OCI-M2 (cell line): ENCODE data around the gene MVB12B.
"Not testable (repeated sequence)": the region's sequence is repeated elsewhere in the genome, so short reads cannot be mapped to it uniquely, and the experiment has no call there.

Experiments
- DNase-seq: peaks from one replicate; lab custom pipeline; 2025; ENCODE audit not compliant: unreplicated experiment; lab: John Stamatoyannopoulos, UW

The MVB12B gene

GRCh38 chr9:126326228-126327005 is at the start of gene MVB12B:
Gene MVB12B, plus strand, starts transcription at chr9:126326829. Its CDS starts 101 bp downstream, at chr9:126326930.
- DNase-seq, result no peak

DNA sequence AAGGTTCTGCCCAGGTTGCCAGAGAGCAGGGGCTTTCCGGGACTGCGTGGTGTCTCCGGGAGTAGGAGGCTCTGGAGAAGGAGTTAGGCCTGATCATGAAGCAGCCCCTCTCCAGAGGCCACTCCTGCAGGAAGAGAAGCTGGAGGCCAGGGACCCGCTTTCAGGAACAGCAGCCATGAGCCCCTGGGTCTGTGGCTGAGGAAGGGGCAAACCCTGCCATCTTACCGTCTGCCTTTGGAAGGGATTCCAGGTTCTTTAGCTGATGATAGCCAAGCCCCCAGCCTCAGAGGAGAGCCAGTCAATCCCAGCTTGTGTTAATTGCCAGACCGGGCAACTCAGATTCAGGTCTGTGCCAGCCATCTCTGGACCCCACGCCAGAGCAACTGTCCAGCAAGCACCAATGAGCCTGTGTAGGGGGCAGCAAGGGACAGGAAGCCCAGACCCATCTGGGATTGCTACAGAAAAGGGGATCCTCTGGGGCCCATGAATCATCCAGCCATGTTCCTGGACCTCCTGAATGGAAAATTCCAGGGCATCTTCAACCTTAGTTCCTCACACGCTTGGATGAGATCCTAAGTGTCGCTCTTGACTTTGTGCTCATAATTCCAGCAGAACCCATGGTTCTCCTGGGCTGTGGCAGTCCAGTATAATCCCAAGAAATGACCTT is 42.7 kb upstream of the MVB12B start:
- DNase-seq, result no peak

DNA sequence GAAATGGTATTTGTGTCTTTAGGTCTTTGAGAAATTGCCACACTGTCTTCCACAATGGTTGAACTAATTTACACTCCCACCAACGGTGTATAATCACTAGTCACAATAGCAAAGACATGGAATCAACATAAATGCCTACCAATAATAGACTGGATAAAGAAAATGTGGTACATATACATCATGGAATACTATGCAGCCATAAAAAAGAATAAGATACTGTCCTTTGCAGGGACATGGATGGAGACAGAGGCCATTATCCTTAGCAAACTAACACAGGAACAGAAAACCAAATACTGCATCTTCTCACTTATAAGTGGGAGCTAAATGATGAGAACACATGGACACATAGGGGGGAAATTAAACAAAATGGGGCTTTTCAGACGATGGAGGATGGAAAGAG is 41.0 kb upstream of the MVB12B start:
- DNase-seq, result not testable (repeated sequence)

- DNase-seq, result no peak
Measured at GRCh38 chr9:126287166-126287866, 39.3 kb upstream of the MVB12B start.

DNA sequence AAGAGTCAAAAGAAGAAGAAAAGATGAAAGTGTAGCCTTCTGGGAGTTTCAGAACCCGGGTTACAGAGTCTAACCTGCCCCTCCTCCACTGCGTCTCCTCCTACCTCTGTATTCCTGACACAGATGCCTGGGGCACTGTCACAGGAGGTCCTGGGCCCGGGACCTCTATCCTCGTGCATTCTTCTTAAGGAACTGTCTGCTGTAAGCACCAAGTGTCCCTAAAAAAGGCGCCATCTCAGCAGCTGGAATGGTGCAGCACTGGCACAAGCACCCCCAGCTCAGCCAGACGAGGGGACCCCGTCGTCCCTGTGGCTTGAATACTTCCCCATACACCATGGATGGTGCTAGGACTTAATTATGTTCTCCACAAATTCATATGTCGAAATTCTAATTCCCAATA is 35.8 kb upstream of the MVB12B start:
- DNase-seq, result no peak

- no peak for DNase-seq
Measured at GRCh38 chr9:126291925-126292324, 34.7 kb upstream of the MVB12B start.

DNA sequence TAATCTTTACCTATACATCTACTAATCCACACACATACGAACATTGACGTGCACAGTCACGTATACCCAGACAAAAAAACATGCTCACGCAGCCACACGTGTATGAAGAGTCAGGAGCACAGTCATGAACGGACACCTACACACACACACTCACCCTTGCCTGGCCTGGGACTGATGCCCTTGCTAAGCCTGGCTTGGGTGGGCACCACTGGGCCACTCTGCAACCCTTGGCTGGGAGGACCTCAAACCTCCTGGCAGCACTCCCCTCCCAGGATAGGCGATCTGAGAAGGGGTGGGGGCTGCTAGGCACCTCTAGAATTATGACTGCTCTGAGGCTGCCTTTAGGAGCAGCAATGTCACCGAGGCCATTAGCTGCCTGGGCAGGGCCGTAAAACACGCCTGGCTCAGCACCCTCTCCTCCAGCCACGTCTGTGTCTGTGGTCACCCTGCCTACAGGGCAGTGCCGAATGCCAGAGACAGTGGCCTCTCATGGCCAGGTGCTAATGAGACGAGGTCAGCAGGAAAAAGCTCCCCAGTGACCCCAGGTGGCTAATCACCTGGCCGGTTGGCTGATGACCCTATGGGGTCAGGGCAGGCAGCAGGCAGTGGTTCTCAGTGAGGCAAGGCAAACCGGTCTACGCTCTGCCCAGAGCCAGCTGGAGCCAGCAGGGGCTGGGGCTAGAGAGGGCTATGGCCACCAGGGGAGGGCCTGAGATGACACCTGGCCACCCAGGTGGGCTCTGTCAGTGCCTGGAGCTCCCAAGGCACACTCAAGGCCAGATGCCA is 33.7 kb upstream of the MVB12B start:
- no peak for DNase-seq

DNA sequence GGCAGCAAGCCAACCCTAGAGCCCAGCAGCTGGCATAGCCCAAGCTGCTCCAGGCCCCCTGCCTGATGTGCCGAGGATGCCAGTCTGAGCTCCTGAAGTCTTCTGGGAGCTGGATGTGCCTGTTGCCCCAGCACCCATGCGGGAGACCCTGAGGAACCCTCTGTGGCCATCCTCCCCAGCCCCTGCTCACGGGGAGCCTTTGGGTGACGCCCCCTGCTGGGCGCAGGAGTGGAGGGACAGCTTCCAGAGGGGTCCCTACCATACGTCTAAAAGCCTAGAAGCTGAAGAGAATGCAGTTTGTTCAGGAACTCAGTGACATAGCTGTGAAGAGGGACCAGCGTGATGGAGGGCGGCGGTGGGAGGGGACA is 33.1 kb upstream of the MVB12B start:
- DNase-seq, result no peak

GRCh38 chr9:126294331-126295081 is 32.1 kb upstream of the MVB12B start:
- no peak for DNase-seq

DNA sequence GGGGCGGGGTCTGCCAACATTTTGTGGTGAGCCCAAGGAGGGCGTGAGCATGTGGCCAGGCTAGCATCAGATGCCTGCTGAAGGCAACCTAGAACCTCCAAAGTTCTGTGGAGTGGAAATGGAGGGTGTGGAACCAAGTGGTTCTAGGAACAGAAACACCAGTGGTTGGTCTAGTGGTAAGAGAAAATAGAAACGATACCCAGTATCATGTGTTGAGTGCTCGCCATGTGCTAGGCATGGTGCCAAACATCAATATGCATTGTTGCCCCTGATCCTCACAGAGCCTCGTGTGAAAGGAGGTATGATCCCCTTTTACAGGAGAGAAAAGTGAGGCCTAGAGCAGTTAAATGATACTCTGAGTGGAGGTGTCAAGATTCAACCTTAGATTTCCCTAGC is 31.5 kb upstream of the MVB12B start:
- no peak for DNase-seq

DNA sequence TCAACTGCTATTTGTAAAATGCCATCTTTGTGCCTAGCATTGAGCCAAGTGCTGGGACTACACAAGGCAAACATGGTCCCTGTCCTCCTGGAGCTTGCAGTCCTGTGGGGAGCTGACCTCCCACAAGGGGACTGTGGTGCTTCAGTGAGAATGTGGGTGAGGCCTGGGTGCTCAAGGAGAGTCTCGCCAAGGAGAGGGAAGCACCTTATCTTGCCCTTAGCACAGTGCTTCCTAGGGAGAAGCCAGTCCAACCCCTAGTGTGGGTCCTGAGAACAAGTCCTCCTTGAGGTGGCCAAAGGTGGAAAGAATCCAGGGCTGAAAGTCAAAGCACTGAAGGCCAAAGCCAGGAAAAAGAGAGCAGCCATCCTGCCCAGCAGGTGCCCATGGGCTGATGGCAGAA is 31.1 kb upstream of the MVB12B start:
- DNase-seq, result no peak

DNA sequence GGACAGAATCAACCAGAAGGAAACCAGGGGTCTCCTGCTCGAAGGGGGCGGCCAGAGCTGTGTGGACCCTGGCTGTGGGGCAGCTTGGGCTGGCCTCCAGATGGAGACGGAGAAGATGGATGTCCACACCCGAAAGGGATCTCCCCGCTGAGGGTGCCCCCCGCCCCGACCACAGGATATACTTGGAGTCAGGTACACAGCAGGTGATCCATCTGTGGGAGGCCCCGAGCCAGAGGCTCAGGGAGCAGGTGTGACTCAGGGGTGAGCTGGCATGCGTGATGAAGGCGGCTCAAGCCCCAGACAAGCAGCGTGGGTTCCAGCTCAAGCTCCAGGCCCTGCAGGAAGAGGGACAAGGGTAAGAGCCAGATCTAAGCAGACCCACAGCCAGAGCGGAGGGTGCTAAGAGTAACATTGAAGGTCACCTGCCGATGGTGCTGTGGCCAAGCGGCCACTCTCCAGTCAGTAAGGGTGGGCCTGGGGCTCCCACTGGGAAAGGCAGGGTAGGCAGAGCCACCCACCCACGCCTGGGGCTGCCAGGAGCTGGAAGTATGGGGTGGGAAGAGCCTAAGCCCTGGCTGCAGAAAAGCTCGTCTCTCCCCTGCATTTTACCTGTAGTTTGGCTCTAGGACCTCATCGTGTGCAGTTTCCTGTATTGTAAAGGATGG is 30.6 kb upstream of the MVB12B start:
- no peak for DNase-seq

- no peak for DNase-seq
Measured at GRCh38 chr9:126296687-126297086, 29.9 kb upstream of the MVB12B start.

DNA sequence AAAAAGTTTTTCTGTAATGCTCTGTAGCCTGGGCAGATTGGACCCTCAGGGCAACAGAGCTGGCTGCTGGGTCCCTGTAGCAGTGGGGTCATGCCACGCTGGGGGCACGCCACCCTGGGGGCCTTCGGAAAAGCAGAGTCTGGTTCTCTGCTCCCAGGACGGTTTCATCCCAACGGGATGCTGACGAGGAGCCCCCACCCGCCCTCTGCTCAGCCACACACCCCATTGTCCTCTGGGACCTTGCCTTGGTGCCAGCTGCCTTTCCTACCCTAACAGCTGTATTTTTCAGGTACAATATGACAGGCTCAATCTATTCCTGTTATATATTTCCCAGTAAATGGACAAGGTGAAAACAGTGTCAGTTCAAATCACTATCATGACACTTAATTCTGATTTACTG is 29.0 kb upstream of the MVB12B start:
- DNase-seq, result no peak

- no peak for DNase-seq
Measured at GRCh38 chr9:126298063-126298801, 28.4 kb upstream of the MVB12B start.

DNA sequence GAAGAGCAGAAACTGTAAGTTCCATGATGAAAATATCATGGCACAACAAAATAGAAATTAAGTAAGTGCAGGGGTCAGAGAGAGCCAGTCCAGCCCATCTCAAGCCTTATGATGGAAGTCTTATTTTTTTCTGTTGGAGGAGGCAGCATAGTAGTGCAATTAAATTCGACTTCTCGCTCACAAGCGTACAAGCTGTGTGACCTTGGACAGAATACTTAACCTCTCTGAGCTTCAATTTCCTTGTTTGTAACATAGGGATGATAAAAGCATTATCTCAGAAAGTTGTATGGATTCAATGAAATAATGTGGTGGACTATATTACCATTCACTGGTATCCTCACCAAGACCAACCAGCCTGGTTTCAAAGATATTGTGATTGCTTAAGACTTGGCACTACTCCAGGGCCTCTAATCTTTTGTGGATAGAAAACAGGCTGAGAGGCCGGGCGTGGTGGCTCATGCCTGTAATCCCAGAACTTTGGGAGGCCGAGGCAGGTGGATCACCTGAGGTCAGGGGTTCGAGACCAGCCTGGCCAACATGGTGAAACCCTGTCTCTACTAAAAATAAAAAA is 26.8 kb upstream of the MVB12B start:
- DNase-seq, result no peak

- no peak for DNase-seq
Measured at GRCh38 chr9:126301196-126301595, 25.4 kb upstream of the MVB12B start.

DNA sequence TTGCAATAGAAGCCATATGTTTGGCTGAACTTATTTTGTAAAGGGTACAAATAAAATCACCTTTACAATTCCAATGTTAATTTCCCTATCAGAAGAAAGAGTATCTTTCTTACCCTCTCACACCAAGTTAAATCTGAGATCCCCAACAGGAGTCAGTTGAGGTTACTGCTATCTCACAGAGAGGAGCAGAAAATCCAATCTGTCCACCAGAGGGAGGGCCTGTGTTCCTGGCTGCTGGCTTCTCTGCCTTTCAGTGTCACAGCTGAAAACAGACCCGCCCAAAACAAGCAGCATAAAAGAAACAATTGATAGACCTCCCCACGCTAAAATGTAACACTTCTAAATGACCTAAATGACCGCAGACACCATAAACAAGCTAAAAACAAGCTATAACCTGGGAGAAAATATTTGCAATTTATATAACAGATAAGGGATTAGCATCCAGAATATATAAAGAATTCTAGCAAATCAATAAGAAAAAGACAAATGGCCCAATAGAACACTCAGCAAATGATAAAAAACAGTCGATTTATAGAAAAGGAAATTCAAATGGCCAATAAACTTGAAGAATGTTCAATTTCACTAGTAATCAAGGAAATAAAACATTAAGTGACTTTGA is 24.5 kb upstream of the MVB12B start:
- DNase-seq, result peak; percentile 1

DNA sequence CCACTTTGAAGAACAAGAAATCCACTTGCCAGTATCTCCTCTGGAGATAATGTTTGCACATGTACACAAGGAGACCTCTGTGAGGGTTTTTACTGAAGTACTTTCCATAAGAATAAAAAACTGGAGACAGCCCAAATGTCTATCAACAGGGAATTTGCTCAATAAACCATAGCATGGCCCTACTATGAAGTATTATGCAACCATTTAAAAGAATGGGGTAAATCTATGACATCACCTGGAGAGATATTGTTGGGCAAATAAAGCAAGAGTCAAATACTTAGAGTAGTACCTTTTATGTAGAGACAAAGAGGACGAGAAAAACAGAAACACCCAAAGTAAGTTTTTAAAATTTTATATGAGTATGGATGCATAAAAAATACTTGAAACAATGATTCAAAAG is 23.9 kb upstream of the MVB12B start:
- no peak for DNase-seq
